ENCODE data around the gene TP53I11. TPM values are rescaled to one million over a fixed set of nuclear protein-coding genes. Genes with fewer than 3 reads are reported as not detected.
A peak's percentile ranks its signal among the peaks of the same experiment; 100 is the strongest.

The TP53I11 gene
- total RNA-seq, 1 experiment from 2014 or later, result 94.2 TPM

DNA sequence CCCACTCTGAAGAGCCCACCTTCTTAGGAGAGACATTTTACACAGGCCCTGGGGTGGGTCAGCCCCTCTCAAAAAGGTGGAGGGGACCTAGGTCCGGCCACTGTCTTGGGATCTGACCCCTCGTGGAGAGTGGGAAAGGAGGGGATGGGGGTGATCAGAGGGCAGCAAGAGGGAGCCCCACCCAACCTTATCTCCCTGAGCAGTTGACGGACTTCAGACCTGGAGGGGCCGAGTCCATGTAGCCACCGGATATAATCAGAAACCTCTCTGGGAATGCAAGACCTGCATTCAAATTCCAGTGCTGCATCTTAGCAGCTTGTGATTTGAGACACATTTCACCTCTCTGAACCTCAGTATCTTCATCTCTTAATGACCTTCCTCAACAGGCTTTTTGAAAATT lies 44.0 kb downstream of the TP53I11 start:
- H2AFZ ChIP-seq (ENCODE audit: low read length), result no peak overlapping the region
- H4K91ac ChIP-seq (ENCODE audit: insufficient read length, low read depth, low read length), result no peak overlapping the region
- Mint-ChIP-seq H3K4me1 (peaks cover 41 to 60% of the 10 kb centered on the region in 2 experiments), H3K36me3 (ENCODE audit: insufficient read depth in 1 of 3, low read depth in 3 of 3) (no peaks in the 10 kb centered on the region), H3K9me3 (no peaks in the 10 kb centered on the region), H3K27ac (0 out of 7 replicates have a peak overlapping the region, but pooled peaks of 1 of the 3 experiments have one; percentile 25), H3K4me3 (no peak overlapping the region), H3K27me3 (ENCODE audit: low read depth) (peaks cover 3% of the 10 kb centered on the region; the same call in 1 of the 2 replicates)
- no peaks in the 10 kb centered on the region for H4K20me1 ChIP-seq (ENCODE audit: control insufficient read depth, insufficient read depth, insufficient read length)
- H2BK120ac ChIP-seq (ENCODE audit: low read depth, low read length, poor library complexity, severe bottlenecking), result no peak overlapping the region
- H2BK12ac ChIP-seq (ENCODE audit: insufficient read length, low read depth, low read length), result no peak overlapping the region
- H3K4ac ChIP-seq (ENCODE audit: low read depth, low read length), result no peak overlapping the region
- no peak overlapping the region for H3K14ac ChIP-seq (ENCODE audit: insufficient read depth, low read length)
- peaks cover 6% of the 10 kb centered on the region; the same call in 1 of the 2 replicates for H3K4me1 ChIP-seq (ENCODE audit: insufficient read depth, low read length)
- no peak overlapping the region for H3K4me2 ChIP-seq (ENCODE audit: insufficient read depth, insufficient read length, low read length)
- H3K18ac ChIP-seq (ENCODE audit: insufficient read length, low read depth, low read length), result no peak overlapping the region
- no peaks in the 10 kb centered on the region for H3K23me2 ChIP-seq (ENCODE audit: insufficient read length, low read depth, low read length, poor library complexity, severe bottlenecking)
- H3K79me2 ChIP-seq (ENCODE audit: insufficient read depth, low read length), result no peaks in the 10 kb centered on the region
- no peak overlapping the region for H3K9ac ChIP-seq (ENCODE audit: extremely low read depth, insufficient read length, low read length)
- no peak overlapping the region for H2BK20ac ChIP-seq (ENCODE audit: low read depth, low read length, poor library complexity, severe bottlenecking)
- no peak overlapping the region for H2BK5ac ChIP-seq (ENCODE audit: insufficient read length, low read length)
- H4K5ac ChIP-seq (ENCODE audit: insufficient read length, low read depth, low read length), result no peak overlapping the region
- no peak for DNase-seq
- H3K79me1 ChIP-seq (ENCODE audit: insufficient read depth, low read depth, low read length, poor library complexity, severe bottlenecking), result no peaks in the 10 kb centered on the region
- H3K27ac ChIP-seq (ENCODE audit: insufficient read length, low read depth, low read length), result no peak overlapping the region
- no peak overlapping the region for H4K8ac ChIP-seq (replicated peaks; ENCODE audit: insufficient read length, low read depth, low read length)
- no peak overlapping the region for H3T11ph ChIP-seq (ENCODE audit: low read length)
- no peak overlapping the region for H3K23ac ChIP-seq (ENCODE audit: insufficient read length, low read depth, low read length)
- H3K27me3 ChIP-seq (ENCODE audit: insufficient read depth, low read length), result no peaks in the 10 kb centered on the region
- no CpG with 5 or more reads among the region's 5 CpGs for WGBS (ENCODE audit: extremely low coverage, insufficient read length, low lambda C conversion rate)
- H2AK5ac ChIP-seq (ENCODE audit: insufficient read length, low read length), result no peak overlapping the region
- TF ChIP-seq, protein P1, sequence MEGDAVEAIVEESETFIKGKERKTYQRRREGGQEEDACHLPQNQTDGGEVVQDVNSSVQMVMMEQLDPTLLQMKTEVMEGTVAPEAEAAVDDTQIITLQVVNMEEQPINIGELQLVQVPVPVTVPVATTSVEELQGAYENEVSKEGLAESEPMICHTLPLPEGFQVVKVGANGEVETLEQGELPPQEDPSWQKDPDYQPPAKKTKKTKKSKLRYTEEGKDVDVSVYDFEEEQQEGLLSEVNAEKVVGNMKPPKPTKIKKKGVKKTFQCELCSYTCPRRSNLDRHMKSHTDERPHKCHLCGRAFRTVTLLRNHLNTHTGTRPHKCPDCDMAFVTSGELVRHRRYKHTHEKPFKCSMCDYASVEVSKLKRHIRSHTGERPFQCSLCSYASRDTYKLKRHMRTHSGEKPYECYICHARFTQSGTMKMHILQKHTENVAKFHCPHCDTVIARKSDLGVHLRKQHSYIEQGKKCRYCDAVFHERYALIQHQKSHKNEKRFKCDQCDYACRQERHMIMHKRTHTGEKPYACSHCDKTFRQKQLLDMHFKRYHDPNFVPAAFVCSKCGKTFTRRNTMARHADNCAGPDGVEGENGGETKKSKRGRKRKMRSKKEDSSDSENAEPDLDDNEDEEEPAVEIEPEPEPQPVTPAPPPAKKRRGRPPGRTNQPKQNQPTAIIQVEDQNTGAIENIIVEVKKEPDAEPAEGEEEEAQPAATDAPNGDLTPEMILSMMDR (conservative IDR thresholded peaks at IDR 0.05), result no peak
- no peaks in the 10 kb centered on the region for H3K9me3 ChIP-seq (ENCODE audit: control insufficient read depth, low read depth, low read length)
- no peak overlapping the region for H2BK15ac ChIP-seq (ENCODE audit: low read depth, low read length)
- H3K56ac ChIP-seq (ENCODE audit: insufficient read length, low read depth, low read length), result no peak overlapping the region
